ENCODE measurements around the gene ARHGAP8. TPM values are rescaled to one million over a fixed set of nuclear protein-coding genes. Genes with fewer than 3 reads are reported as not detected.

The ARHGAP8 gene
- polyA plus RNA-seq, 3 donors = 0.03 TPM; not detected in 2

DNA sequence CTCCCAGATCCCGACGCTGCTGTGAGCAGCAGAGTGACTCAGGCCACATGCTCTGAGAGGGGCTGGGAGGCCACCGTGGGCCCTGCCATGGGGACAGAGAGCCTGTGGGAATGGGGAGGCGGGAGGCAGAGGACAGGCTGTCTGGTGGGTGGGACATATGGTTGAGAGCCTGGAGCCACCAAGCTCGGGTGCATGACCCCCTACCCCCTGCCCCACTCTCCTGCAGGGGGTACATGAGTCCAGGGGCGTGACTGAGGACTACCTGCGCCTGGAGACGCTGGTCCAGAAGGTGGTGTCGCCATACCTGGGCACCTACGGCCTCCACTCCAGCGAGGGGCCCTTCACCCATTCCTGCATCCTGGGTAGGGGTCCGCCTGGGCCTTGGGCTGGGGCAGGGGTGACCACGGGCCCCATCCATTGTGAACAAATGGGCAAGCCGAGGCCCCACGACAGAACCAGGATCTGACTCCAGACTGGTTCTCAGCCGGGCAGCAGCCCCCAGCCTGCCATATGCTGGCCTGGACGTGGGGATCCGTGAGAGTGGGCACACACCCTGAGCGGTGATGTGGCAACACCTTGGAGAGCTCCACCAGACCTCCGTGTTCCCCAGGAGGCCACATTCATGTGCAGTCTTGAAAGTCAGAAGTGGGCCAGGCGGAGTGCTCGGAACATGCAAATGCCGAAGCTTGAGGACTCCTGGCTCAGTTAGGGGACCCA lies 17.4 kb upstream of the ARHGAP8 start:
- H3K9ac ChIP-seq (ENCODE audit: insufficient read depth, low read length, poor library complexity, severe bottlenecking) = no peak overlapping the region
- DNase-seq = no peak
- H2AFZ ChIP-seq (ENCODE audit: insufficient read depth, low read depth, low read length, poor library complexity, severe bottlenecking) = no peak overlapping the region
- no peaks in the 10 kb centered on the region for H3K79me2 ChIP-seq (ENCODE audit: insufficient read depth, low read length)
- no peak overlapping the region for H3K27ac ChIP-seq (ENCODE audit: low read depth in 1 of 2, low read length in 2 of 2)
- peaks cover 0 to 3% (median 0%) of the 10 kb centered on the region in 7 donors for H3K9me3 Mint-ChIP-seq
- TF ChIP-seq, protein P1, sequence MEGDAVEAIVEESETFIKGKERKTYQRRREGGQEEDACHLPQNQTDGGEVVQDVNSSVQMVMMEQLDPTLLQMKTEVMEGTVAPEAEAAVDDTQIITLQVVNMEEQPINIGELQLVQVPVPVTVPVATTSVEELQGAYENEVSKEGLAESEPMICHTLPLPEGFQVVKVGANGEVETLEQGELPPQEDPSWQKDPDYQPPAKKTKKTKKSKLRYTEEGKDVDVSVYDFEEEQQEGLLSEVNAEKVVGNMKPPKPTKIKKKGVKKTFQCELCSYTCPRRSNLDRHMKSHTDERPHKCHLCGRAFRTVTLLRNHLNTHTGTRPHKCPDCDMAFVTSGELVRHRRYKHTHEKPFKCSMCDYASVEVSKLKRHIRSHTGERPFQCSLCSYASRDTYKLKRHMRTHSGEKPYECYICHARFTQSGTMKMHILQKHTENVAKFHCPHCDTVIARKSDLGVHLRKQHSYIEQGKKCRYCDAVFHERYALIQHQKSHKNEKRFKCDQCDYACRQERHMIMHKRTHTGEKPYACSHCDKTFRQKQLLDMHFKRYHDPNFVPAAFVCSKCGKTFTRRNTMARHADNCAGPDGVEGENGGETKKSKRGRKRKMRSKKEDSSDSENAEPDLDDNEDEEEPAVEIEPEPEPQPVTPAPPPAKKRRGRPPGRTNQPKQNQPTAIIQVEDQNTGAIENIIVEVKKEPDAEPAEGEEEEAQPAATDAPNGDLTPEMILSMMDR (IDR thresholded peaks at IDR 0.05) = no peak
- H3K4me3 ChIP-seq (replicated peaks in 1 of 3; ENCODE audit: low read depth in 2 of 3, low read length in 3 of 3) = no peak overlapping the region
- H3K4me1 Mint-ChIP-seq = no peaks in the 10 kb centered on the region
- 81% methylated on average over 20 of the region's 23 CpGs for WGBS (ENCODE audit: insufficient coverage)
- no peaks in the 10 kb centered on the region for H3K9me3 ChIP-seq (replicated peaks in 1 of 2; ENCODE audit: control insufficient read depth in 1 of 2, insufficient read depth in 1 of 2, low read length in 2 of 2)
- H4K20me1 ChIP-seq (ENCODE audit: insufficient read depth, low read length) = no peaks in the 10 kb centered on the region
- H3K27ac Mint-ChIP-seq = no peak overlapping the region
- H3K36me3 ChIP-seq (replicated peaks in 1 of 2; ENCODE audit: control insufficient read depth in 1 of 2, insufficient read depth in 2 of 2, low read length in 2 of 2) = no peaks in the 10 kb centered on the region
- peaks cover 0 to 8% (median 7%) of the 10 kb centered on the region in 3 donors for H3K27me3 Mint-ChIP-seq (ENCODE audit: low read depth in 3 of 3)
- H3K36me3 Mint-ChIP-seq = no peaks in the 10 kb centered on the region
- peaks cover 1 to 2% of the 10 kb centered on the region in 2 donors for H3K4me1 ChIP-seq (ENCODE audit: control insufficient read depth in 1 of 2, insufficient read depth in 2 of 2, low read length in 2 of 2)
- intact Hi-C loops (cut with micrococcal nuclease) = loop anchor here in 1 of 2 donors (2.0 kb wide), 1 partner anchor 36 kb away; no protein-coding TSS in a partner anchor
- H3K4me2 ChIP-seq (replicated peaks; ENCODE audit: extremely low read depth, low read length, poor library complexity, severe bottlenecking) = no peak overlapping the region
- H3K4me3 Mint-ChIP-seq = no peak overlapping the region
- peaks cover 0 to 7% of the 10 kb centered on the region in 2 donors for H3K27me3 ChIP-seq (ENCODE audit: control insufficient read depth in 2 of 2, insufficient read depth in 2 of 2, low read length in 2 of 2)

DNA sequence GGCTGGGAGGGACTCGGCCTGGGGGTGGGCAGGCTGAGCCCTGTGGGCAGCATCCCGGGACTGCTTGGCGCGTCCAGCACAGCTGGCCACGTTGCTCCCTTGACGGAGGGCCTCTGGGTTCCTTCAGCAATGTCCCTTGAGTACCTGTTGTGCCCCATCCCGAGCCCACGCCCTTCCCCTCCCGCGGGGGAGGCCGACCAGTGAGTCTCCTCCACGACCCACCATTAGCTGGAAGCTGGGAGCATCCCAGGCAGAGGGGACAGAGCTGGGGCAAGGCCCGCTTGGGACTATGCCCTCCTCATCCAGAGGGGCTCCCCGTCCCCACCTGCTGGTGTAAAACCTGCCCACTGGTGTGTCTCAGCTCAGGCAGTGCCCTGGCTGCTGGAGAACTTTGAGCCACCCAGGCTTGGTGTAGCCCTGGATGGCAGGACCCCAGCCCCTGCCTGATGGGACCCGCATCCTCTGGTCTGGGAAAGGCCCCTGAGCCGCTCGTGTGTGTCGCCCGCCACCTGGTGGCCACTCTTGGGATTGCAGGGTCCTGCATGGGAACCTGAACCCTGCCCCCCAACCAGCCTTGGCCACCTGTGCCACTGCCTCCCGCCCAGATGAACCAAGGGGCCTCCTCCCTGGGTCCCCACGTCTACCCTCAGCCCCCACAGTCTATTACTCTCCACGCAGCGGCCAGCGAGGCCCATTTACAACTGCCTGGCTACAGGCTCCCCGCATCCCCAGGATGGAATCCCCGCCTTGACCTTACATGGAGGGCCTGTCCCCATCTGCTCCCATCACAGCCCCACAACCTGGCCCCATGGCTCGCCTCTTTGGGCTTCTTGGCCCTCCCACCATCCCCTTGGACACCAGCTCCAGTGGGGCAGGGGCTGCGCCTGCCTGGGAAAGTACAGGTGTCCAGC lies 16.6 kb upstream of the ARHGAP8 start:
- H3K27me3 Mint-ChIP-seq (ENCODE audit: low read depth in 3 of 3) = peaks cover 0 to 7% (median 0%) of the 10 kb centered on the region in 3 donors
- WGBS (ENCODE audit: insufficient coverage) = 48% methylated on average over 25 of the region's 28 CpGs
- no peak overlapping the region for H3K9ac ChIP-seq (ENCODE audit: insufficient read depth, low read length, poor library complexity, severe bottlenecking)

More for the DNA sequence above, 16.6 kb upstream of the ARHGAP8 start:
- peak; percentile 40 to 57 (median 49) for DNase-seq
- peak overlapping the region in 1 of 7 donors; percentile 72 for H3K27ac Mint-ChIP-seq
- TF ChIP-seq, protein P1 (IDR thresholded peaks at IDR 0.05) = peak; percentile 100
- Histone ChIP-seq H3K27me3 (ENCODE audit: control insufficient read depth in 2 of 2, insufficient read depth in 2 of 2, low read length in 2 of 2) (no peaks in the 10 kb centered on the region), H3K4me3 (replicated peaks in 1 of 3; ENCODE audit: low read depth in 2 of 3, low read length in 3 of 3) (no peak overlapping the region), H3K4me1 (ENCODE audit: control insufficient read depth in 1 of 2, insufficient read depth in 2 of 2, low read length in 2 of 2) (no peaks in the 10 kb centered on the region), H3K4me2 (replicated peaks; ENCODE audit: extremely low read depth, low read length, poor library complexity, severe bottlenecking) (no peak overlapping the region), H4K20me1 (ENCODE audit: insufficient read depth, low read length) (no peaks in the 10 kb centered on the region), H3K27ac (ENCODE audit: low read depth in 1 of 2, low read length in 2 of 2) (no peak overlapping the region), H3K36me3 (replicated peaks in 1 of 2; ENCODE audit: control insufficient read depth in 1 of 2, insufficient read depth in 2 of 2, low read length in 2 of 2) (no peaks in the 10 kb centered on the region), H3K9me3 (replicated peaks in 1 of 2; ENCODE audit: control insufficient read depth in 1 of 2, insufficient read depth in 1 of 2, low read length in 2 of 2) (no peaks in the 10 kb centered on the region), H3K79me2 (ENCODE audit: insufficient read depth, low read length) (no peaks in the 10 kb centered on the region), H2AFZ (ENCODE audit: insufficient read depth, low read depth, low read length, poor library complexity, severe bottlenecking) (no peak overlapping the region)
- no peak overlapping the region for H3K4me3 Mint-ChIP-seq
- peaks cover 0 to 3% (median 0%) of the 10 kb centered on the region in 7 donors for H3K9me3 Mint-ChIP-seq
- H3K36me3 Mint-ChIP-seq = no peaks in the 10 kb centered on the region
- intact Hi-C loops (cut with micrococcal nuclease) = loop anchor here (1.0 to 2.0 kb wide), 2 partner anchors 37 to 38 kb away; no protein-coding TSS in a partner anchor
- H3K4me1 Mint-ChIP-seq = no peaks in the 10 kb centered on the region

All from CD14-positive monocyte (primary cell).